ENCODE results near the gene OR9G1.
"Not testable (repeated sequence)": the region's sequence is repeated elsewhere in the genome, so short reads cannot be mapped to it uniquely, and the experiment has no call there.

OR9G1 gene

GRCh38 chr11:56698795-56699194 lies at the start of gene OR9G1:
TSS of gene OR9G1 (plus strand) at chr11:56699095. CDS start at chr11:56700388, 1,293 bp downstream.
- DNase-seq, result no peak

- DNase-seq, result no peak
Measured at GRCh38 chr11:56659755-56660154, 39.1 kb upstream of the OR9G1 start.

- DNase-seq, result no peak
Measured at GRCh38 chr11:56663386-56663785, 35.5 kb upstream of the OR9G1 start, which contains the start of gene OR5AR1. TSS of gene OR5AR1 (plus strand) at chr11:56663686. CDS start at chr11:56663686, 0 bp downstream.

GRCh38 chr11:56670984-56671383 lies 27.9 kb upstream of the OR9G1 start:
- DNase-seq, result no peak

GRCh38 chr11:56688554-56689100 lies 10.3 kb upstream of the OR9G1 start:
- DNase-seq, result no peak

GRCh38 chr11:56691179-56691578 lies 7.7 kb upstream of the OR9G1 start:
- DNase-seq, result not testable (repeated sequence)

- DNase-seq, result no peak
Measured at GRCh38 chr11:56693428-56693827, 5.5 kb upstream of the OR9G1 start.

- DNase-seq, result no peak
Measured at GRCh38 chr11:56700242-56700913, 1.5 kb downstream of the OR9G1 start.

GRCh38 chr11:56700914-56701485 lies 2.1 kb downstream of the OR9G1 start:
- DNase-seq, result no peak

GRCh38 chr11:56705784-56706396 lies 7.0 kb downstream of the OR9G1 start:
- no peak for DNase-seq

GRCh38 chr11:56706486-56706885 lies 7.6 kb downstream of the OR9G1 start:
- no peak for DNase-seq

- DNase-seq, result no peak
Measured at GRCh38 chr11:56714206-56714605, 15.3 kb downstream of the OR9G1 start.

GRCh38 chr11:56716379-56716854 lies 17.5 kb downstream of the OR9G1 start:
- DNase-seq, result no peak

GRCh38 chr11:56720513-56720912 lies 21.6 kb downstream of the OR9G1 start:
- DNase-seq, result no peak

GRCh38 chr11:56740107-56740506 lies 41.2 kb downstream of the OR9G1 start:
- DNase-seq, result no peak

- DNase-seq, result no peak
Measured at GRCh38 chr11:56740886-56741285, 42.0 kb downstream of the OR9G1 start.

- DNase-seq, result no peak
Measured at GRCh38 chr11:56748597-56748996, 49.7 kb downstream of the OR9G1 start, which contains the start of gene OR9G4. TSS of gene OR9G4 (minus strand) at chr11:56748697. CDS start at chr11:56743766, 4,931 bp downstream.

- DNase-seq, result no peak
Measured at GRCh38 chr11:56750190-56750589, 51.3 kb downstream of the OR9G1 start.

GRCh38 chr11:56751480-56751879 lies 52.6 kb downstream of the OR9G1 start:
- no peak for DNase-seq

Measured in stimulated activated naive CD4-positive, alpha-beta T cell (primary cell).